GM04503 (cell line): Measurements from ENCODE around the gene GREB1.
A peak's percentile ranks its signal among the peaks of the same experiment; 100 is the strongest.

Experiments
- DNase-seq: peaks from one replicate; pipeline ENCODE4 v3.0.0-alpha.2; 2012; ENCODE audit warnings: low read depth

The GREB1 gene

GRCh38 chr2:11581124-11581796 lies 47.4 kb downstream of the GREB1 start:
- no peak for DNase-seq

DNA sequence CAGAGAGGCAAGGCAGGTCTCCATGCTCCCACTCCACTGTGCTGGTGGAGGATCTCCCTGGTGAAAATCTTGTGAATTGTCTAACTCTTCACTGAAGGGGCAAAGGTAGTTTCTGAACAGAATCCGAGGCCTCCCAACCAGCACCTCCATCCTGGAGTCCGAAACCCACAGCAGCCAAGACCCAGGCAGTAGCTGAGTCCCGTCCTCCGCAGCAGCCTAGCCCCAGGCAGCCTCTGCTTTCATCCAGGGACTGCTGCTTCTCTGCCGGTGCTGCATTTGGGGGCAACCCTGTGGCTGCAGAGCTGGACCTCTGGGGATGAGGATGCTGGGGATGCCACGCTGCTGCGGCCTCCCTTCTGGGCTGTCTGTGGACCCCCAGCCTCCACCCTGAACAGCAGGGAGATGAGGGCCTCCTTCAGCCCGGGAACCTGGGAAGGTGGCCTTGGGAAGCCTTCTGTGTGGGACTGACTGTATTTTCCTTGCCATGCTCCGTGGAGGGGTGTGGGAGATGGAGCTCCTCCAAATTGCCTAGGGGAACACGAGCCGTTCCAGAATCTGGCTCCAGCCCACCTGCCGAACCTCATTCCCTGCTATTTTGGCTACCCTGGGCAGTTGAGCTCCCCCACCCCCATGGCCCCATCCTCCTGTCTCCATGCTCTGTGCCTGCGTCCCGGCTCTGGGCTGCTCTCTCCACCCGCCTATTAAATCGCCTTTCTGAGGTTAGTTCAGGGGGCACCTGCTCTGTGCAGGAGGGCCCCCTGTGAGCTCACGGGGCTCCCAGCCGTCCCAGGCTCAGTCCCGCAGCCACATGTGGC lies 48.2 kb downstream of the GREB1 start:
- DNase-seq: no peak

DNA sequence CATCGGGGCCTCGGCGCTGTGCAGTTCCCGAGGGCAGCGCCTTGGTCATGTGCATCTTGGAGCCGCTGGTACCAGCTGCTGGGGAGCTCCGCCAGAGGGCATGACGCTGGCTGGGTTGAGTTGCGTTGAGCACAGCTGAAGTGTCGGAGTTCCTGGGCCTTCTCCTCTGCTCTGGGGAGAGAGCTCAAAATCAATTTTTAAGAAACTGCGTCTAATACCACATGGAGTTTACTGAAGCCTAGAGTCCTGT lies 48.7 kb downstream of the GREB1 start:
- no peak for DNase-seq

DNA sequence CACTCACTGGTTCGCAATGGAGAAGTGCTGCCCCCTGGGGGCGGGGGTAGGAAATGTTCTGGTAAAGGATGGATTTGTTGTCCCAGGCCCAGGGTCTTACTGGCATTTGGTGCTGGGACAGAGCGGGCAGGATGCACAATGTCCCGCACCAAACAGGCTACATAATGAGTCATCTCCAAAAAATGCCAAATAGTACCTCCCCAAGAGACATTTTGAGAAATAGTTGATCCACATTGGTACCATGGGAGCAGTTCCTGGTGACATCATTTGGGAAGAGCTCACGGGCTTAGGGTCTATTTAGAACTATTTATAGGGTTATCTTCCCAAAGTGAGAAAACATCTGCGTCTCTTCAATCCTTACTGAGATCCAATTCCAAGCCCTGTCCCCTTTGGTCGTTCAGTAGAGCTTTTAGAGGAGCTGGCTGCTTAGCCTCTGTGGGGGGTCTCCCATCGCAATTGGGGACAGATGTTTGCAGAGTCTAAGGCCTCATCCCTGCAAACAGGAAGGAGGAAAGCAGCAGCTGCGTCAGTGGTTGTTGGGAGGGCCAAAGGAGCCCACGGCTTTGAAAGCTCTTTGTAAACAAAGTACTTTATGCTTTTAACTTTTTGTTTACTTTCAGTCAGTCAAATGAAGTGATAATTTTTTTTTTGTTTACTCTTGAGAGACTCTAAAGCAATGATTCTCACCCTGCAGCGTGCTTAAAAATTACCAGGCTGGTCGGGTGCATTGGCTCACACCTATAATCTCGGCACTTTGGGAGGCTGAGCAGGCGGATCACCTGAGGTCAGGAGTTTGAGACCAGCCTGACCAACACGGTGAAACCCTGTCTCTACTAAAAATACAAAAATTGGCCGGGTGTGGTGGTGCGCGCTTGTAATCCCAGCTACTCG lies 49.3 kb downstream of the GREB1 start:
- no peak for DNase-seq

DNA sequence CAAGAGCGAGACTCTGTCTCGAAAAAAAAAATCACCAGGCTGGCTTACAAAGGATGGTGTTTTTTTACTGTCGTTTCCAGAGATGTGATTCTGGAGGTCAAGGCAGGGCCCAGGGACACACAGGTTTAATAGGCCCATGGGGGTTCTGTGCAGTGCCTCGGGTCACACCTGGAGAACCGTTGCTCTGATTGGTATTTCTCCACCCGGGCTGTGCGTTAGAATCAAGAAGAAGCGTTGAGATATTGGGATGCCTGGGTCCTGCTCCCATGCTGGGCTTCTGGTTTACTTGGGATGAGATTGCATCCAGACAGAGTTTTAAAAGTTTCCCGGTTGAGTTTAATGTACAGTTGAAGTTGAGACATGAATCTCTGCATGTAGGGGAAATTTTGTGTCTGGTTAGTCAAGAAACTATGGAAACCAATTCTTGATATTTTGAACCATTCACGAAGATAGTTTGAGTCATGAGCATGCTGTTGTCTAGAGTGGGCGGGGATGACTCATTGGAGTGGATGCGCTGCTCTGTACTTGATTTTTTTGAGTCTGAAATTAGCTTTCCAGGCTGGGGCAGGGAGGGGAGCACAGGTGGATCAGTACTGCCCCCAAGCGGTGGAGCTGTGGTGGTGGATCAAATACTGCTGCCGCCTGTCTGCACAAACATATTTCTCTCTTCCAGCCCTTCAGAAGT lies 50.1 kb downstream of the GREB1 start:
- peak; percentile 83 for DNase-seq

DNA sequence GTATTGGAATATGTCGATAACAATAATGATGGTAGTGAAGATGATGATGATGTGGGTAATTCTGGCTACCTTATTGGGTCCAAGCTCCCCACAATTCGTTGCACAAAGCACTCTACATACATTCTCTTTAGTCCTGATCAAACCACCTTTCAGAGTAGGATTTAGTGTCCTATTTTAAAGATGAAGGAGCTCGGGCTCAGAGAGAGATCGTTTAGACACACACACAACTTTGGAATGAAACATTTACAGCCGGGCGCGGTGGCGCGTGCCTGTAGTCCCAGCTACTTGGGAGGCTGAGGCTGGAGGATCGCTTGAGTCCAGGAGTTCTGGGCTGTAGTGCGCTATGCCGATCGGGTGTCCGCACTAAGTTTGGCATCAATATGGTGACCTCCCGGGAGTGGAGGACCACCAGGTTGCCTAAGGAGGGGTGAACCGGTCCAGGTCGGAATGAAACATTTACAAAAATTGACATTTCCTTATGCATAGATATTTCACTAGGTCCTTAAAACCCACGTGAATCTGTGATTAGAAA lies 50.7 kb downstream of the GREB1 start:
- no peak for DNase-seq

- DNase-seq: no peak
These were observed 51.2 kb downstream of the GREB1 start for GRCh38 chr2:11585071-11585470.

GRCh38 chr2:11588228-11589110 lies 54.6 kb downstream of the GREB1 start:
- no peak for DNase-seq

DNA sequence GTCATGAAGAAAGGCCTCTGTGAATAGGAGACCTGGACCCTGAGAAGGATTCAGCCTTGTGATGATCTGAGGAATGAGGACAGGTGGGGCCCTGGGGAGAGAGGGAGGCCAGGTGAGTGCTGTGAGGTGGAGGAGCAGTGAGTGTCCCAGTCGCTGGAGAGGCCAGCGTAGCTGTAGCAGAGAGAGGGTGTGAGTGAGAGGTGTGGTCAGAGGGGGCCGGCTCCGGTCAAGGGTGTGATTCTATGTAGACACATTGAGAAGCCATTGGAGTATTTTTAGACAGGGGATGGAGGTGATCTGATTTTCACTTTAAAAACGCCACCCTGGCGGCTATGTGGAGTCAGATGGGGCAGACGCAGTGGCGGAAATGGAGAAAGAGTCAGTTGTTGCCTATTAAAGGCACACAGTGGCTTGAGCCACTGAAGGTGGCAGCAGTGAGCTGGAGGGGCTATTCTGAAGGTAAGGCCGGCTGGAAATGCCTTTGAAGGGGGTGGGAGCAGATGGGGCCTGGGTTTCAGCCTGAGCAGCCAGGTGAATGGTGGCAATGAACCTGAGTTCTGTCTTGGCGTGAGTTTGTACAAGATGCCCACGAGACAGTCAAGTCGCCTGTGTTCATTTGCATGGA lies 55.6 kb downstream of the GREB1 start:
- DNase-seq: no peak

DNA sequence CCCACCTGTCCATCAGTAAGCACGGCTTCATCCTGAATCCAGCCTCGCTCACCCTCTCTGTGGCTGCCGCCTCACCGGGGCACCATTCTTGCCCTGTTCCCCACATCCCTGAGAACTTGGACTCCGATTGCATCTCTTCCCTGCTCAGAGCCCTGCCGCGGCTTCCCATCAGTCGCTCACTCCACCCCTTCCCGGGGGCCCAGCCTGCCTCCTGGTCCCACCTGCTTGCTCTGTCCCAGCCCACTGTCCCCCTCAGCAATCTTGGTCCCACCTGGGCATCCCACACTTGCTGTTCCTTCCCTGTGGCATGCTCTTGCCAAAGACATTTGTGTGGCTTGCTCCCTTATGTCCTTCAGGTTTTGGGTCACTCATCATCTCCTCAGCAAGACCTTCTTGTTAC lies 56.3 kb downstream of the GREB1 start:
- no peak for DNase-seq

- DNase-seq: no peak
These were observed 57.2 kb downstream of the GREB1 start for GRCh38 chr2:11591091-11591490.

- DNase-seq: no peak
These were observed 59.1 kb downstream of the GREB1 start for GRCh38 chr2:11592671-11593574.

DNA sequence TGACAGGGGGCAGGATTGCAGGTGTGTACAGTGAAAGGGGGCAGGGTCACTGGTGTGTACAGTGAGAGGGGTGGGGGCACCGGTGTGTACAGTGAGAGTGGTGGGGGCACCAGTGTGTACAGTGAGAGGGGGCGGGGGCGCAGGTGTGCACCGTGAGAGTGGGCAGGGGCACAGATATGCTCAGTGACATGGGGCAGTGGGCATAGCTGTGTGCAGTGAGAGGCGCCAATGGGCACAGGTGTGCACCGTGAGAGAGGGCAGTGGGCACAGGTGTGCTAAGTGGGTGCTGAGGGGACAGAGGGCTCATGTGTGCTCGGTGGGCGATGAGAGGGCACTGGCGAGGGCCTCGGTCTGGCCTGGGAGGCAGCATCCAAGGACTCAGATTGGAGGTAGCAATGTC lies 63.0 kb downstream of the GREB1 start:
- no peak for DNase-seq

- no peak for DNase-seq
These were observed 63.8 kb downstream of the GREB1 start for GRCh38 chr2:11597538-11598225.

DNA sequence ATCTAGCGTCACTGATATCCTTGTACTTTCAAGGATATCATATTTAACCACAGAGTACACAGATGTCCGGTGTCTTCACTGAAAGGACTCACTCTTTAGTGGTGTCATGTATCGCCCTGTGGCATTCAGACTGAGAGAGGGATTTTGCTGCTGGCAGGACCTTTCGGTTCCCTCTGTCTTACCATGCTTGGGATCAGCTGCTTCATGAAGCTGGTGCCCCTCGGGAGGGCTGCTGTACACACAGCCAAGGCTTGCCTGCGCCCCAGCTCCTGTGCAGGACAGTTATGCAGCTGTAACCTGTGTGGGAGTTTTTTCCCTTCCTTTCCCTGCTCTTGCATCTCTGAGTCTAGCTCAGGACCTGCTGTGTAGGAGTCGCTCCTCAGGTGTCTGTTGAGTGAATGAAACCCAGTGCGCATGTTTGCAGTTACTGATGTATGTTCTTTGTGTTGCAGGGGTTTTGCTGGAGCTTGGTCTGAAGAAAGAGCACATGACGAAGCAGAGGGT lies 64.4 kb downstream of the GREB1 start:
- DNase-seq: no peak

DNA sequence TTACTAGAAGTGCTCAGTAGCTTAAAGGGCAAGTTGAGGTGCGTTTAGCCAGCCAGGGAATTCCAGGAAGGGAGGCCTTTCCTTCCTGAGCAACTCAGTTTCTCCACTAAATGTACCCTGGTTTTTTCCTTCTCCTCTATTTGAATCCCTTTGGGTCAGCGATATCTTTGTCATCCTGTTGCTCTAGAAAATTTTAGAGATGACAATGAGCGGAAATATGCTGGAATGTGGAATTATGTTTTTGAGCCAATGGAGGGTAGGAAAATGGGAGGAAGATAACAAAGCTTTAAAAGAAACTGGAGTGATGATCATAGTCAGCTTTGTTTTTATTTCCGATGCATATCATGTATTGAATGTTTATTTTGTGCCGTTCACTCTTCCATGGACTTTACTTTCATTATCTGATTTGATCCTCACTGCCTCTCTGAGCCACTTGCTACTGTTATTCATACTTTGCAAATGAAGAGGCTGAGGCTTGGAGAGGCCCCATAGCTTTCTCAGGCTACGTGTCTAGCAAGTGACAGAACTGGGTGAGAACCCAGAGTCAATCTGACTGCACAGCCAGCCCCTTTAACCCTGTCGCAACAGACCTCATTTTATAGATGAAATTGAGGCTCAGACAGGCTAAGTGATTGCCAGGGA lies 68.8 kb downstream of the GREB1 start:
- DNase-seq: no peak

DNA sequence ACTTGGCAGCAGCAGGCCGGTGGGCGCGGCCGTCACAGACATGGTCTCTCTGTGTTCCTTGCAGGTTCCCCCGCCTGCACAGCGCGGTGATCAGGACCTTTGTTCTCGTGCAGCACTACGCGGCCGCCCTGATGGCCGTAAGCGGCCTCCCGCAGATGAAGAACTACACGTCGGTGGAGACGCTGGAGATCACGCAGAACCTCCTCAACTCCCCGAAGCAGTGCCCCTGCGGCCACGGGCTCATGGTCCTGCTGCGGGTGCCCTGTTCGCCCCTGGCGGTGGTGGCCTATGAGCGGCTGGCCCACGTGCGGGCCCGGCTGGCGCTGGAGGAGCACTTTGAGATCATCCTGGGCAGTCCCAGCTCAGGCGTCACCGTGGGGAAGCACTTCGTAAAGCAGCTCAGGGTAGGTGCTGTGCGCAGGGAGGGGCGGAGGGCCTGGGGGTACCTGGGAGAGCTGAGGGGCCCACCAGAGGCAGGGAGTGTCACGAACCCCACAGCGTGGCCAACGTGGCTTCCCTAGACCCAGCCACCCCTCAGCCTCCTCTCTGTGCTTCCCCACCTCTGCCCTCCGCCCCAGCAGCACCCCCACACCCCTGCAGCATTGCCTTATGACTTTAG lies 76.9 kb downstream of the GREB1 start:
- no peak for DNase-seq

- DNase-seq: no peak
These were observed 77.4 kb downstream of the GREB1 start for GRCh38 chr2:11611251-11611650.
